Vagina (tissue), 2 donors: ENCODE measurements around the gene FOXN3.
A peak's percentile ranks its signal among the peaks of the same experiment; 100 is the strongest.

Experiments used
- CTCF ChIP-seq, 3 experiments: fragments of 450-650 bp in 2 of 3; fragments of 200-600 bp in 1 of 3; sonication (generic) in 1 of 3; IDR thresholded peaks; one replicate each; pipeline ENCODE4 v1.5.1; 2017 to 2019; ENCODE audit warnings: antibody characterized with exemption in 3 of 3, mild to moderate bottlenecking in 2 of 3, moderate library complexity in 2 of 3
- POLR2AphosphoS5 ChIP-seq, 2 donors: sonication (generic); formaldehyde crosslinking; IDR thresholded peaks; one replicate each; pipeline ENCODE4 v1.9.0; 2017; ENCODE audit warnings: antibody characterized with exemption in 2 of 2, mild to moderate bottlenecking in 2 of 2, low read depth in 1 of 2; ENCODE audit not compliant: insufficient read depth in 1 of 2

- TF ChIP-seq CTCF (IDR thresholded peaks at IDR 0.05) (no peak), POLR2AphosphoS5 (IDR thresholded peaks at IDR 0.05; ENCODE audit: insufficient read depth in 1 of 2, low read depth in 1 of 2) (peak in 1 of 2 donors; percentile 1)
Observed at GRCh38 chr14:89339579-89339978, 77.5 kb downstream of the FOXN3 start.
